ENCODE measurements around the gene SZRD1. TPM values are rescaled to one million over a fixed set of nuclear protein-coding genes. Genes with fewer than 3 reads are reported as not detected.

SZRD1 gene
- total RNA-seq, 4 donors from 2014 or later: 85.8 to 117 (median 99.4) TPM

DNA sequence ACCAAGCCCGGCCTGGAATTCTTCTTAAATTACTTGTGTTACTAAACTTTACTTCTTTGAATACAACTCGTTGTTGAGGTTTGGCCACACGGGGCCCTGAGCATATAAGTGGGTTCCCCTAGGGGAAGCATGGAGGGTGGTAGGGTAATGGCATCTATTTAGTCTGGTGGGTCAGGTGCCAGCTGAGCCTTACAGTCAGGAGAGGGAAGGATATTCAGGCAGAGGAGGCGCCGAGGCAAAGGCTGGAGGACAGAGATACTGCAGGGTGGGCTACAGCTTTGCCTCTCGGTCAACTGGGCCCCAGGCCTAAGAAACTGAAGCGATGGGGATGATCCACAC lies 73.1 kb downstream of the SZRD1 start:
- peak; percentile 38 for ATAC-seq
- Histone ChIP-seq H3K27me3 (no peaks in the 10 kb centered on the region), H3K4me3 (peak overlapping the region; percentile 58 to 95), H3K9me3 (no peaks in the 10 kb centered on the region), H3K27ac (peak overlapping the region in 3 of 4 donors; percentile 78 to 81 (median 78)), H3K4me1 (peaks cover 0 to 41% (median 10%) of the 10 kb centered on the region in 3 donors), H3K36me3 (peaks cover 0 to 23% of the 10 kb centered on the region in 2 donors)
- WGBS, 2 donors (ENCODE audit: low coverage in 1 of 2): 80 to 83% methylated on average over 1 to 2 of the region's 7 CpGs
- TF ChIP-seq POLR2A (IDR thresholded peaks at IDR 0.05) (no peak), EP300 (IDR thresholded peaks at IDR 0.05) (no peak), POLR2AphosphoS5 (IDR thresholded peaks at IDR 0.05) (no peak)
- TF ChIP-seq, protein P1, sequence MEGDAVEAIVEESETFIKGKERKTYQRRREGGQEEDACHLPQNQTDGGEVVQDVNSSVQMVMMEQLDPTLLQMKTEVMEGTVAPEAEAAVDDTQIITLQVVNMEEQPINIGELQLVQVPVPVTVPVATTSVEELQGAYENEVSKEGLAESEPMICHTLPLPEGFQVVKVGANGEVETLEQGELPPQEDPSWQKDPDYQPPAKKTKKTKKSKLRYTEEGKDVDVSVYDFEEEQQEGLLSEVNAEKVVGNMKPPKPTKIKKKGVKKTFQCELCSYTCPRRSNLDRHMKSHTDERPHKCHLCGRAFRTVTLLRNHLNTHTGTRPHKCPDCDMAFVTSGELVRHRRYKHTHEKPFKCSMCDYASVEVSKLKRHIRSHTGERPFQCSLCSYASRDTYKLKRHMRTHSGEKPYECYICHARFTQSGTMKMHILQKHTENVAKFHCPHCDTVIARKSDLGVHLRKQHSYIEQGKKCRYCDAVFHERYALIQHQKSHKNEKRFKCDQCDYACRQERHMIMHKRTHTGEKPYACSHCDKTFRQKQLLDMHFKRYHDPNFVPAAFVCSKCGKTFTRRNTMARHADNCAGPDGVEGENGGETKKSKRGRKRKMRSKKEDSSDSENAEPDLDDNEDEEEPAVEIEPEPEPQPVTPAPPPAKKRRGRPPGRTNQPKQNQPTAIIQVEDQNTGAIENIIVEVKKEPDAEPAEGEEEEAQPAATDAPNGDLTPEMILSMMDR (IDR thresholded peaks at IDR 0.05): no peak

- H3K27me3 ChIP-seq: no peaks in the 10 kb centered on the region
- peak within 1 kb of the TSS in 3 of 4 donors; percentile 78 to 81 (median 78) for H3K27ac ChIP-seq
- peak; percentile 96 for ATAC-seq
- peaks cover 0 to 41% (median 10%) of the 10 kb centered on the region in 3 donors for H3K4me1 ChIP-seq
- H3K9me3 ChIP-seq: no peaks in the 10 kb centered on the region
- TF ChIP-seq EP300 (IDR thresholded peaks at IDR 0.05) (no peak), POLR2AphosphoS5 (IDR thresholded peaks at IDR 0.05) (peak; percentile 49), POLR2A (IDR thresholded peaks at IDR 0.05) (peak in 1 of 2 donors; percentile 41)
- TF ChIP-seq, protein P1 (IDR thresholded peaks at IDR 0.05): peak in 3 of 4 experiments; percentile 82 to 95 (median 86)
- H3K4me3 ChIP-seq: peak within 1 kb of the TSS; percentile 58 to 95
- 0% methylated on average over 12 of the region's 68 CpGs; no CpG with 5 or more reads in 1 of the 2 donors for WGBS, 2 donors (ENCODE audit: low coverage in 1 of 2)
- H3K36me3 ChIP-seq: peaks cover 0 to 28% of the 10 kb centered on the region in 2 donors
These were observed 73.6 kb downstream of the SZRD1 start, which contains the start of gene NECAP2 for GRCh38 chr1:16440470-16441281. NECAP2 (plus strand) TSS chr1:16440724; CDS start chr1:16440762, 38 bp downstream.

DNA sequence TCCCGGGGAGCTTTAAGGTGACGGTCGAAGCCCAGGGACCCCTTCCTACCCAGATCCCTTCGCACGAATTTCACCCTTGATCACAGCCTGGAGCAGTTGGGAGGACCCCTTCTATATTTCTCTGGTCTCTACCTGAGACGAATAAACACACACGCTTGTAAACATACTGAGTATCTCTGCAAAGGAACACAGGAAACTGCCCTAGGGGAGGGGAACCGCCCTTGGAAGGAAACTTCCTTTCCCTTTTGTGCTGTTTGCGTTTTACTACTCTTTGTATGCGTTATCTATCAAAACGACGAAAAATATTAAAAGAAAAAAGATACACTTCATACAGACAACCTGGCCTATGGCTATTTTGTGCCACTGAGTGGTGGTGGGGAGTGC lies 74.2 kb downstream of the SZRD1 start:
- H3K4me1 ChIP-seq: peaks cover 0 to 41% (median 10%) of the 10 kb centered on the region in 3 donors
- ATAC-seq: no peak
- peak overlapping the region in 3 of 4 donors; percentile 78 to 81 (median 78) for H3K27ac ChIP-seq
- no peaks in the 10 kb centered on the region for H3K9me3 ChIP-seq
- 3 to 4% methylated on average over 6 to 7 of the region's 12 CpGs for WGBS, 2 donors (ENCODE audit: low coverage in 1 of 2)
- TF ChIP-seq POLR2AphosphoS5 (IDR thresholded peaks at IDR 0.05) (no peak), EP300 (IDR thresholded peaks at IDR 0.05) (no peak), POLR2A (IDR thresholded peaks at IDR 0.05) (no peak)
- TF ChIP-seq, protein P1 (IDR thresholded peaks at IDR 0.05): no peak
- H3K36me3 ChIP-seq: peaks cover 0 to 34% of the 10 kb centered on the region in 2 donors
- H3K4me3 ChIP-seq: peak overlapping the region; percentile 58 to 95
- no peaks in the 10 kb centered on the region for H3K27me3 ChIP-seq

- Histone ChIP-seq H3K27ac (no peak overlapping the region), H3K4me1 (peaks cover 0 to 41% (median 10%) of the 10 kb centered on the region in 3 donors)
These were observed 75.2 kb downstream of the SZRD1 start for GRCh38 chr1:16442265-16442664.

More at GRCh38 chr1:16442265-16442664, 75.2 kb downstream of the SZRD1 start:
- no peak for ATAC-seq
- Histone ChIP-seq H3K4me3 (no peak overlapping the region), H3K9me3 (no peaks in the 10 kb centered on the region), H3K36me3 (peaks cover 0 to 43% of the 10 kb centered on the region in 2 donors), H3K27me3 (no peaks in the 10 kb centered on the region)
- TF ChIP-seq, protein P1 (IDR thresholded peaks at IDR 0.05): no peak
- no peak for TF ChIP-seq POLR2A (IDR thresholded peaks at IDR 0.05)
- no peak for TF ChIP-seq EP300 (IDR thresholded peaks at IDR 0.05)
- TF ChIP-seq POLR2AphosphoS5 (IDR thresholded peaks at IDR 0.05): no peak
- whole genome bisulfite sequencing, 2 donors (ENCODE audit: low coverage in 1 of 2): 78 to 83% methylated on average over 1 of the region's 7 CpGs

All from gastroesophageal sphincter (tissue), 4 donors.